ENCODE measurements around the gene LRRC27.

- TF ChIP-seq CTCF (IDR thresholded peaks at IDR 0.05) (no peak), POLR2A (IDR thresholded peaks at IDR 0.05) (no peak)
Observed at GRCh38 chr10:132300582-132300981, 31.4 kb upstream of the LRRC27 start.

Data from esophagus squamous epithelium (tissue), 4 donors.